HCT116 (cell line): ENCODE data around the gene ADK. TPM values are rescaled to one million over a fixed set of nuclear protein-coding genes. Genes with fewer than 3 reads are reported as not detected.

Experiments
- ATAC-seq: fragments of 200-7000 bp; cut with Tn5 transposase; 2 replicates; pipeline ENCODE4 v1.9.1; 2020; ENCODE audit warnings: mild to moderate bottlenecking, moderate library complexity
- BruUV-seq: library from RNA; stranded (reverse); fragments of 400-500 nt; replicated peaks from 2 replicates; lab custom pipeline; 2021; lab: Mats Ljungman, UMichigan
- CTCF ChIA-PET: fragments of 300-600 bp; sonication (Branson Sonifier 250); formaldehyde crosslinking; loops from one replicate; lab custom pipeline; 2021; ENCODE audit warnings: antibody characterized with exemption; lab: Charles Lee
- POLR2A ChIA-PET: fragments of 300-600, 350-600 bp; sonication (Branson Sonifier 250); formaldehyde crosslinking; loops from one replicate; lab custom pipeline; 2021; ENCODE audit warnings: antibody characterized with exemption; lab: Charles Lee
- RAD21 ChIA-PET, 2 experiments: fragments of 300-600 bp; sonication (Branson Sonifier 250); formaldehyde crosslinking; loops; one replicate each; lab custom pipeline; 2023; ENCODE audit warnings: low total read pairs in 2 of 2; ENCODE audit not compliant: uncharacterized antibody in 2 of 2, unreplicated experiment in 2 of 2, low non-redundant PET in 1 of 2; lab: Charles Lee
- DNase-seq: peaks from one replicate; pipeline ENCODE4 v3.0.0-alpha.2; 2010; ENCODE audit warnings: low read depth, low spot score
- H2AFZ ChIP-seq: fragments of 200-600 bp; shearing (Covaris generic), sonication (generic); 2 replicates; pipeline ENCODE4 v1.6.1; 2017; ENCODE audit warnings: low read depth, mixed run types, mixed read lengths, antibody characterized with exemption, low read length; ENCODE audit not compliant: poor library complexity, severe bottlenecking
- H3K27ac ChIP-seq: 2 replicates; pipeline ENCODE4 v1.5.1; 2012; ENCODE audit warnings: low read depth, low read length
- H3K27me3 ChIP-seq: fragments of 200-600 bp; sonication (generic); 2 replicates; pipeline ENCODE4 v1.6.1; 2016; ENCODE audit warnings: mixed run types, low read length, mixed read lengths; ENCODE audit not compliant: insufficient read depth
- H3K36me3 ChIP-seq, 2 experiments: fragments of 200-500 bp in 1 of 2; fragments of 200-600 bp in 1 of 2; sonication (Bioruptor generic) in 1 of 2; sonication (generic) in 1 of 2; 2 replicates each; pipeline versions ENCODE4 v1.5.1 to v1.6.1; 2014 to 2016; ENCODE audit warnings: low read length in 2 of 2, inconsistent platforms in 1 of 2, mixed read lengths in 1 of 2, mixed run types in 1 of 2; ENCODE audit not compliant: insufficient read depth in 2 of 2, control insufficient read depth in 1 of 2
- H3K4me1 ChIP-seq, 2 experiments: fragments of 200-600 bp in 1 of 2; sonication (generic) in 1 of 2; 2 replicates each; pipeline versions ENCODE4 v1.5.1 to v1.6.1; 2012 to 2017; ENCODE audit warnings: low read length in 2 of 2, inconsistent platforms in 1 of 2, mild to moderate bottlenecking in 1 of 2, mixed read lengths in 1 of 2, mixed run types in 1 of 2, moderate library complexity in 1 of 2; ENCODE audit not compliant: insufficient read depth in 2 of 2, control insufficient read depth in 1 of 2
- H3K4me2 ChIP-seq: fragments of 200-600 bp; sonication (generic); 2 replicates; pipeline ENCODE4 v1.6.1; 2017; ENCODE audit warnings: mixed run types, low read length, mixed read lengths
- H3K4me3 ChIP-seq, 2 experiments: fragments of 200-600 bp in 1 of 2; sonication (generic) in 1 of 2; replicated peaks in 1 of 2; 2 replicates each; pipeline ENCODE4 v1.5.1; 2011 to 2016; ENCODE audit warnings: low read length in 2 of 2, control low read depth in 1 of 2, low read depth in 1 of 2, mild to moderate bottlenecking in 1 of 2, mixed read lengths in 1 of 2, mixed run types in 1 of 2
- H3K79me2 ChIP-seq: fragments of 200-600 bp; sonication (generic); 2 replicates; pipeline ENCODE4 v1.6.1; 2017; ENCODE audit warnings: mild to moderate bottlenecking, mixed run types, low read length, moderate library complexity, mixed read lengths; ENCODE audit not compliant: insufficient read depth
- H3K9ac ChIP-seq: fragments of 200-600 bp; sonication (generic); 2 replicates; pipeline ENCODE4 v1.6.1; 2016; ENCODE audit warnings: low read length, mixed read lengths
- H3K9me2 ChIP-seq: fragments of 200-600 bp; sonication (generic), shearing (Covaris generic); 2 replicates; pipeline ENCODE4 v1.6.1; 2017; ENCODE audit warnings: mixed run types, mild to moderate bottlenecking, moderate library complexity; ENCODE audit not compliant: insufficient read depth
- H3K9me3 ChIP-seq, 2 experiments: fragments of 200-500 bp in 1 of 2; fragments of 200-600 bp in 1 of 2; sonication (Bioruptor generic) in 1 of 2; sonication (generic) in 1 of 2; 2 replicates each; pipeline ENCODE4 v1.6.1; 2014 to 2017; ENCODE audit warnings: low read length in 2 of 2, mixed read lengths in 2 of 2, inconsistent platforms in 1 of 2, low read depth in 1 of 2, mild to moderate bottlenecking in 1 of 2, mixed run types in 1 of 2, moderate library complexity in 1 of 2; ENCODE audit not compliant: control insufficient read depth in 1 of 2, insufficient read depth in 1 of 2
- H4K20me1 ChIP-seq: fragments of 200-600 bp; sonication (generic), shearing (Covaris generic); 2 replicates; pipeline ENCODE4 v1.6.1; 2017; ENCODE audit warnings: mixed run types, mild to moderate bottlenecking, moderate library complexity; ENCODE audit not compliant: insufficient read depth
- CBX3 ChIP-seq: IDR thresholded peaks from 2 replicates; pipeline ENCODE4 v1.6.1; 2012; ENCODE audit warnings: low read depth
- CEBPB ChIP-seq: IDR thresholded peaks from 2 replicates; pipeline ENCODE4 v1.6.1; 2012; ENCODE audit warnings: low read depth
- EZH2 ChIP-seq: fragments of 200-600 bp; sonication (generic); IDR thresholded peaks from 2 replicates; pipeline ENCODE4 v1.6.1; 2017; ENCODE audit warnings: antibody characterized with exemption, mixed run types
- EZH2phosphoT487 ChIP-seq: fragments of 200-600 bp; IDR thresholded peaks from 2 replicates; pipeline ENCODE4 v1.6.1; 2018; ENCODE audit warnings: antibody characterized with exemption, borderline replicate concordance
- FOSL1 ChIP-seq: IDR thresholded peaks from 2 replicates; pipeline ENCODE4 v1.6.1; 2012; ENCODE audit warnings: low read depth
- JUND ChIP-seq: IDR thresholded peaks from 2 replicates; pipeline ENCODE4 v1.6.1; 2012
- POLR2A ChIP-seq: IDR thresholded peaks from 2 replicates; pipeline ENCODE4 v1.7.0; 2011; ENCODE audit warnings: borderline replicate concordance; ENCODE audit not compliant: insufficient read depth, insufficient read length; ENCODE audit errors: extremely low read depth
- POLR2AphosphoS5 ChIP-seq: IDR thresholded peaks from 2 replicates; pipeline ENCODE4 v1.6.1; 2011; ENCODE audit warnings: mild to moderate bottlenecking, low read depth, low read length, moderate library complexity
- RAD21 ChIP-seq: IDR thresholded peaks from 2 replicates; pipeline ENCODE4 v1.6.1; 2012; ENCODE audit warnings: low read depth, mild to moderate bottlenecking
- SIN3A ChIP-seq: IDR thresholded peaks from 2 replicates; pipeline ENCODE4 v1.6.1; 2012; ENCODE audit warnings: low read depth
- TCF7L2 ChIP-seq: IDR thresholded peaks from 2 replicates; pipeline ENCODE4 v1.7.0; 2011; ENCODE audit warnings: borderline replicate concordance, inconsistent platforms; ENCODE audit not compliant: insufficient read depth, insufficient read length; ENCODE audit errors: extremely low read depth
- YY1 ChIP-seq: IDR thresholded peaks from 2 replicates; pipeline ENCODE4 v1.6.1; 2011; ENCODE audit warnings: low read length, low read depth, moderate library complexity, mild to moderate bottlenecking; ENCODE audit not compliant: insufficient replicate concordance; ENCODE audit errors: extremely low read depth
- ZFX ChIP-seq: fragments of 450-650 bp; IDR thresholded peaks from 2 replicates; pipeline ENCODE4 v1.6.1; 2017
- ZNF274 ChIP-seq: fragments of 200-500 bp; sonication (Bioruptor generic); IDR thresholded peaks from 2 replicates; pipeline ENCODE4 v1.6.1; 2014; ENCODE audit warnings: mild to moderate bottlenecking, low read depth, low read length, inconsistent platforms
- intact Hi-C: fragments of 100-400 bp; cut with micrococcal nuclease; formaldehyde crosslinking; loops from 2 replicates; pipeline ENCODE4 v1.10.0; 2022
- total RNA-seq: library from RNA; stranded (reverse); gene quantifications from one replicate; pipeline ENCODE4 v1.2.1, GENCODE V29; 2021; ENCODE audit not compliant: unreplicated experiment
- TF ChIP-seq, protein P1 (sequence below): IDR thresholded peaks from 2 replicates; pipeline ENCODE4 v1.6.1; 2012
- TF ChIP-seq, protein P2 (sequence below): IDR thresholded peaks from 2 replicates; pipeline ENCODE4 v1.6.1; 2012
- TF ChIP-seq, protein P3 (sequence below): IDR thresholded peaks from 2 replicates; pipeline ENCODE4 v1.6.1; 2012; ENCODE audit warnings: low read depth

ADK gene
- total RNA-seq, 1 experiment from 2014 or later, result 55.0 TPM

DNA sequence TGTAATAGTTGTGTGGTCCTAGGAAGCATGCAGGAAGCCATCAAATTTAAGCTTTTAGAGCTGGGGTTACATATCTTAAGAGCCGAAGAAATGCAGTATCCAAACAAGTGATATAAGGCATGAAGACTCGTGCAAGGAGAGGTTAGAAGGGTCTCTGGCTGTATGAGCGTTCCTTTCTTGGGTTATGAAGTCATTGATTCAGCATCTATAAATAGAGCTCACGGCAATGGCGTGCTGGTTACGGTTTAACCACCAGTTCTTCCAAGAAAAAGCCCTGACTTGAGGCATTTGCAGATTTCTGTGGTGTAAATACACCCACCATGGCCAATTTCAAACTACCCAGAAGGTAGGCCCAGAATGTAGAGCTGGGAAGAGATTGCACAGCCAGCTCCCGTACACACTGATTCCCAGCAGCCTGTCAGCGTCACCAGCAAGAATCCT, 603.4 kb downstream of the ADK start:
- Histone ChIP-seq H3K9me3 (no peaks in the 10 kb centered on the region), H3K36me3 (no peaks in the 10 kb centered on the region), H3K4me1 (no peaks in the 10 kb centered on the region), H3K4me3 (no peak overlapping the region), H2AFZ (no peak overlapping the region), H3K9ac (no peak overlapping the region), H3K27ac (no peak overlapping the region), H3K9me2 (no peaks in the 10 kb centered on the region), H3K4me2 (no peak overlapping the region), H3K27me3 (no peaks in the 10 kb centered on the region), H4K20me1 (no peaks in the 10 kb centered on the region), H3K79me2 (no peaks in the 10 kb centered on the region)
- ChIA-PET CTCF (no interaction called here), RAD21 (no interaction called here), POLR2A (no interaction called here)
- intact Hi-C loops, result no loop called here
- ATAC-seq, result no peak
- no peak for DNase-seq
- TF ChIP-seq RAD21, result no peak
- TF ChIP-seq, protein P1, sequence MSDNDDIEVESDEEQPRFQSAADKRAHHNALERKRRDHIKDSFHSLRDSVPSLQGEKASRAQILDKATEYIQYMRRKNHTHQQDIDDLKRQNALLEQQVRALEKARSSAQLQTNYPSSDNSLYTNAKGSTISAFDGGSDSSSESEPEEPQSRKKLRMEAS, result no peak
- TF ChIP-seq YY1, result no peak
- TF ChIP-seq ZNF274, result no peak
- no peak for TF ChIP-seq ZFX
- TF ChIP-seq EZH2, result no peak
- no peak for TF ChIP-seq POLR2A
- no peak for TF ChIP-seq SIN3A
- no peak for TF ChIP-seq FOSL1
- TF ChIP-seq CEBPB, result no peak
- TF ChIP-seq POLR2AphosphoS5, result no peak
- TF ChIP-seq TCF7L2, result no peak
- TF ChIP-seq, protein P2, sequence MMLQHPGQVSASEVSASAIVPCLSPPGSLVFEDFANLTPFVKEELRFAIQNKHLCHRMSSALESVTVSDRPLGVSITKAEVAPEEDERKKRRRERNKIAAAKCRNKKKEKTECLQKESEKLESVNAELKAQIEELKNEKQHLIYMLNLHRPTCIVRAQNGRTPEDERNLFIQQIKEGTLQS, result no peak
- no peak for TF ChIP-seq JUND
- TF ChIP-seq, protein P3, sequence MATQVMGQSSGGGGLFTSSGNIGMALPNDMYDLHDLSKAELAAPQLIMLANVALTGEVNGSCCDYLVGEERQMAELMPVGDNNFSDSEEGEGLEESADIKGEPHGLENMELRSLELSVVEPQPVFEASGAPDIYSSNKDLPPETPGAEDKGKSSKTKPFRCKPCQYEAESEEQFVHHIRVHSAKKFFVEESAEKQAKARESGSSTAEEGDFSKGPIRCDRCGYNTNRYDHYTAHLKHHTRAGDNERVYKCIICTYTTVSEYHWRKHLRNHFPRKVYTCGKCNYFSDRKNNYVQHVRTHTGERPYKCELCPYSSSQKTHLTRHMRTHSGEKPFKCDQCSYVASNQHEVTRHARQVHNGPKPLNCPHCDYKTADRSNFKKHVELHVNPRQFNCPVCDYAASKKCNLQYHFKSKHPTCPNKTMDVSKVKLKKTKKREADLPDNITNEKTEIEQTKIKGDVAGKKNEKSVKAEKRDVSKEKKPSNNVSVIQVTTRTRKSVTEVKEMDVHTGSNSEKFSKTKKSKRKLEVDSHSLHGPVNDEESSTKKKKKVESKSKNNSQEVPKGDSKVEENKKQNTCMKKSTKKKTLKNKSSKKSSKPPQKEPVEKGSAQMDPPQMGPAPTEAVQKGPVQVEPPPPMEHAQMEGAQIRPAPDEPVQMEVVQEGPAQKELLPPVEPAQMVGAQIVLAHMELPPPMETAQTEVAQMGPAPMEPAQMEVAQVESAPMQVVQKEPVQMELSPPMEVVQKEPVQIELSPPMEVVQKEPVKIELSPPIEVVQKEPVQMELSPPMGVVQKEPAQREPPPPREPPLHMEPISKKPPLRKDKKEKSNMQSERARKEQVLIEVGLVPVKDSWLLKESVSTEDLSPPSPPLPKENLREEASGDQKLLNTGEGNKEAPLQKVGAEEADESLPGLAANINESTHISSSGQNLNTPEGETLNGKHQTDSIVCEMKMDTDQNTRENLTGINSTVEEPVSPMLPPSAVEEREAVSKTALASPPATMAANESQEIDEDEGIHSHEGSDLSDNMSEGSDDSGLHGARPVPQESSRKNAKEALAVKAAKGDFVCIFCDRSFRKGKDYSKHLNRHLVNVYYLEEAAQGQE, result no peak
- TF ChIP-seq CBX3, result no peak
- no peak for TF ChIP-seq EZH2phosphoT487
- BruUV-seq, result no TSS peak
